CD14-positive monocyte (primary cell): Measurements from ENCODE around the gene FBXO41. TPM values are rescaled to one million over a fixed set of nuclear protein-coding genes. Genes with fewer than 3 reads are reported as not detected.

ENCODE experiments used
- DNase-seq, 3 donors: peaks; one replicate each; pipeline ENCODE4 v3.0.0-alpha.2; 2011 to 2022
- H2AFZ ChIP-seq: 2 replicates; pipeline ENCODE4 v1.6.0; 2012; ENCODE audit warnings: mild to moderate bottlenecking, low read depth, low read length, inconsistent platforms; ENCODE audit not compliant: insufficient read depth, poor library complexity, severe bottlenecking
- H3K27ac ChIP-seq, 2 donors: 1 replicate in 1 of 2; 2 replicates in 1 of 2; pipeline ENCODE4 v1.5.1; 2012 to 2013; ENCODE audit warnings: low read length in 2 of 2, control low read depth in 1 of 2, inconsistent platforms in 1 of 2, low read depth in 1 of 2, mild to moderate bottlenecking in 1 of 2
- H3K27me3 ChIP-seq, 2 donors: one replicate each; pipeline versions ENCODE4 v1.6.0 to v1.6.1; 2011 to 2013; ENCODE audit warnings: low read length in 2 of 2; ENCODE audit not compliant: control insufficient read depth in 2 of 2, insufficient read depth in 2 of 2
- H3K36me3 ChIP-seq, 2 donors: replicated peaks in 1 of 2; 1 replicate in 1 of 2; 2 replicates in 1 of 2; pipeline versions ENCODE4 v1.5.1 to v1.6.1; 2012 to 2013; ENCODE audit warnings: low read length in 2 of 2, control low read depth in 1 of 2, inconsistent platforms in 1 of 2, mild to moderate bottlenecking in 1 of 2; ENCODE audit not compliant: insufficient read depth in 2 of 2, control insufficient read depth in 1 of 2
- H3K4me1 ChIP-seq, 2 donors: 1 replicate in 1 of 2; 2 replicates in 1 of 2; pipeline versions ENCODE4 v1.5.1 to v1.6.1; 2012 to 2013; ENCODE audit warnings: low read length in 2 of 2, control low read depth in 1 of 2, inconsistent platforms in 1 of 2, mild to moderate bottlenecking in 1 of 2, moderate library complexity in 1 of 2; ENCODE audit not compliant: insufficient read depth in 2 of 2, control insufficient read depth in 1 of 2
- H3K4me2 ChIP-seq: replicated peaks from 2 replicates; pipeline ENCODE3; 2012; ENCODE audit warnings: low read length, moderate library complexity, mild to moderate bottlenecking; ENCODE audit not compliant: poor library complexity, severe bottlenecking; ENCODE audit errors: extremely low read depth
- H3K4me3 ChIP-seq, 3 experiments: fragments of 200-600 bp in 1 of 3; sonication (generic) in 1 of 3; replicated peaks in 1 of 3; 1 replicate in 2 of 3; 2 replicates in 1 of 3; pipeline ENCODE4 v1.5.1; 2011 to 2013; ENCODE audit warnings: low read length in 3 of 3, mild to moderate bottlenecking in 3 of 3, control low read depth in 2 of 3, low read depth in 2 of 3, inconsistent platforms in 1 of 3, moderate library complexity in 1 of 3
- H3K79me2 ChIP-seq: 2 replicates; pipeline ENCODE4 v1.6.0; 2012; ENCODE audit warnings: mild to moderate bottlenecking, control low read depth, inconsistent platforms, low read length, moderate library complexity; ENCODE audit not compliant: insufficient read depth
- H3K9ac ChIP-seq: 2 replicates; pipeline ENCODE4 v1.6.0; 2017; ENCODE audit warnings: low read length, mild to moderate bottlenecking; ENCODE audit not compliant: insufficient read depth, poor library complexity, severe bottlenecking
- H3K9me3 ChIP-seq, 2 donors: replicated peaks in 1 of 2; 1 replicate in 1 of 2; 2 replicates in 1 of 2; pipeline versions ENCODE4 v1.5.1 to v1.6.1; 2012 to 2013; ENCODE audit warnings: low read length in 2 of 2, control low read depth in 1 of 2; ENCODE audit not compliant: control insufficient read depth in 1 of 2, insufficient read depth in 1 of 2
- H4K20me1 ChIP-seq: 2 replicates; pipeline ENCODE4 v1.6.0; 2012; ENCODE audit warnings: mild to moderate bottlenecking, low read length, control low read depth, moderate library complexity; ENCODE audit not compliant: insufficient read depth
- H3K27ac Mint-ChIP-seq, 7 donors: one replicate each; pipeline ENCODE4 v1.8.0; 2020; ENCODE audit warnings: mild to moderate bottlenecking in 7 of 7, mixed read lengths in 7 of 7, moderate library complexity in 6 of 7, inconsistent platforms in 2 of 7
- H3K27me3 Mint-ChIP-seq, 3 donors: one replicate each; pipeline ENCODE4 v1.8.0; 2021 to 2022; ENCODE audit warnings: low read depth in 3 of 3, mild to moderate bottlenecking in 3 of 3, mixed read lengths in 3 of 3, moderate library complexity in 3 of 3, inconsistent platforms in 1 of 3
- H3K36me3 Mint-ChIP-seq, 2 donors: one replicate each; pipeline ENCODE4 v1.8.0; 2020; ENCODE audit warnings: mixed read lengths in 2 of 2, inconsistent platforms in 1 of 2, mild to moderate bottlenecking in 1 of 2
- H3K4me1 Mint-ChIP-seq: one replicate; pipeline ENCODE4 v1.8.0; 2020; ENCODE audit warnings: mild to moderate bottlenecking, mixed read lengths
- H3K4me3 Mint-ChIP-seq, 2 donors: one replicate each; pipeline ENCODE4 v1.8.0; 2020; ENCODE audit warnings: mild to moderate bottlenecking in 2 of 2, mixed read lengths in 2 of 2, moderate library complexity in 1 of 2
- H3K9me3 Mint-ChIP-seq, 7 donors: one replicate each; pipeline ENCODE4 v1.8.0; 2020 to 2022; ENCODE audit warnings: mixed read lengths in 7 of 7, mild to moderate bottlenecking in 6 of 7, moderate library complexity in 6 of 7, inconsistent platforms in 2 of 7
- CTCF ChIP-seq: fragments of 200-600 bp; IDR thresholded peaks from one replicate; pipeline ENCODE4 v1.8.0; 2022; ENCODE audit warnings: antibody characterized with exemption, mild to moderate bottlenecking
- WGBS: methylation state at CpG from one replicate; pipeline ENCODE4 v1.1.5; 2013; ENCODE audit warnings: missing lambda C conversion rate; ENCODE audit not compliant: insufficient coverage; 5-methylcytosine and 5-hydroxymethylcytosine counted together
- intact Hi-C, 2 donors: fragments of 100-400 bp; cut with micrococcal nuclease; formaldehyde crosslinking; loops; one replicate each; pipeline versions ENCODE4 v1.15.0 to v1.15.1; 2023
- polyA plus RNA-seq, 3 donors: library from polyadenylated mRNA; depleted of rRNA in 1 of 3; unstranded in 2 of 3; stranded (reverse) in 1 of 3; fragments of 300-500 nt in 2 of 3; fragments of >200 nt in 1 of 3; fragmentation: Illumina TruSeq in 2 of 3; gene quantifications; 1 replicate in 2 of 3; 2 replicates in 1 of 3; pipeline ENCODE4 v1.2.3, GENCODE V29; 2012 to 2021

Gene FBXO41
- polyA plus RNA-seq, 3 donors: 0.29 to 17.1 (median 0.52) TPM

- Histone ChIP-seq H3K9ac (no peak overlapping the region), H3K4me3 (no peak overlapping the region), H3K79me2 (no peaks in the 10 kb centered on the region), H3K27me3 (no peaks in the 10 kb centered on the region), H3K9me3 (no peaks in the 10 kb centered on the region), H3K4me1 (peaks cover 0 to 8% of the 10 kb centered on the region in 2 donors), H3K4me2 (no peak overlapping the region), H4K20me1 (no peaks in the 10 kb centered on the region), H2AFZ (no peak overlapping the region), H3K36me3 (peaks cover 34 to 80% of the 10 kb centered on the region in 2 donors), H3K27ac (no peak overlapping the region)
- intact Hi-C loops: no loop called here
- peaks cover 38 to 48% of the 10 kb centered on the region in 2 donors for H3K36me3 Mint-ChIP-seq
- TF ChIP-seq CTCF: no peak
- H3K9me3 Mint-ChIP-seq: no peaks in the 10 kb centered on the region
- H3K27me3 Mint-ChIP-seq: peaks cover 1% of the 10 kb centered on the region in 3 donors
- H3K27ac Mint-ChIP-seq: peak overlapping the region in 1 of 7 donors; percentile 5
- WGBS: 48% methylated on average over 7 of the region's 10 CpGs
- no peak overlapping the region for H3K4me3 Mint-ChIP-seq
- DNase-seq: peak; percentile 24 to 41 (median 32)
- H3K4me1 Mint-ChIP-seq: peaks cover 11% of the 10 kb centered on the region
These were observed 26.7 kb downstream of the FBXO41 start for GRCh38 chr2:73257425-73258125.

- 100% methylated on average over 2 of the region's 2 CpGs for WGBS
- Mint-ChIP-seq H3K27me3 (peaks cover 1% of the 10 kb centered on the region in 3 donors), H3K27ac (peak overlapping the region in 2 of 7 donors; percentile 5 to 56), H3K4me1 (peaks cover 11% of the 10 kb centered on the region), H3K4me3 (no peak overlapping the region), H3K36me3 (peaks cover 42 to 54% of the 10 kb centered on the region in 2 donors), H3K9me3 (no peaks in the 10 kb centered on the region)
- H3K79me2 ChIP-seq: no peaks in the 10 kb centered on the region
- no peak for DNase-seq
- no peaks in the 10 kb centered on the region for H4K20me1 ChIP-seq
- H3K4me3 ChIP-seq: no peak overlapping the region
- TF ChIP-seq CTCF: no peak
- peaks cover 39 to 81% of the 10 kb centered on the region in 2 donors for H3K36me3 ChIP-seq
- peaks cover 0 to 8% of the 10 kb centered on the region in 2 donors for H3K4me1 ChIP-seq
- no peak overlapping the region for H3K27ac ChIP-seq
- no peak overlapping the region for H3K9ac ChIP-seq
- intact Hi-C loops: no loop called here
- no peak overlapping the region for H2AFZ ChIP-seq
- no peaks in the 10 kb centered on the region for H3K27me3 ChIP-seq
- no peaks in the 10 kb centered on the region for H3K9me3 ChIP-seq
- H3K4me2 ChIP-seq: no peak overlapping the region
These were observed 27.3 kb downstream of the FBXO41 start for GRCh38 chr2:73257021-73257420.
